Measurements from ENCODE around the gene RAB13. TPM values are rescaled to one million over a fixed set of nuclear protein-coding genes. Genes with fewer than 3 reads are reported as not detected.

RAB13 gene
- total RNA-seq, 1 experiment from 2014 or later = 122 TPM

GRCh38 chr1:153960206-153960605, 25.9 kb downstream of the RAB13 start:
- no peak overlapping the region for H4K91ac ChIP-seq (ENCODE audit: insufficient read length, low read depth, low read length)
- no peak overlapping the region for H2BK15ac ChIP-seq (ENCODE audit: low read depth, low read length)
- H3K4me1 ChIP-seq (ENCODE audit: insufficient read depth, low read length) = no peaks in the 10 kb centered on the region
- Mint-ChIP-seq H3K4me1 (peaks cover 42 to 54% of the 10 kb centered on the region in 2 experiments), H3K36me3 (ENCODE audit: insufficient read depth in 1 of 3, low read depth in 3 of 3) (peaks cover 25 to 36% (median 27%) of the 10 kb centered on the region in 3 experiments), H3K27me3 (ENCODE audit: low read depth) (no peaks in the 10 kb centered on the region), H3K4me3 (peak overlapping the region in 1 of 2 experiments; percentile 100; a peak in 2 of 5 replicates), H3K9me3 (no peaks in the 10 kb centered on the region; a peak in 1 of 5 replicates), H3K27ac (peak overlapping the region in 1 of 3 experiments; percentile 87; a peak in 2 of 7 replicates)
- H3K56ac ChIP-seq (ENCODE audit: insufficient read length, low read depth, low read length) = no peak overlapping the region
- no peak overlapping the region for H3K18ac ChIP-seq (ENCODE audit: insufficient read length, low read depth, low read length)
- peaks cover 18% of the 10 kb centered on the region for H3K79me1 ChIP-seq (ENCODE audit: insufficient read depth, low read depth, low read length, poor library complexity, severe bottlenecking)
- H3K4me2 ChIP-seq (ENCODE audit: insufficient read depth, insufficient read length, low read length) = no peak overlapping the region
- H3K79me2 ChIP-seq (ENCODE audit: insufficient read depth, low read length) = peaks cover 40% of the 10 kb centered on the region
- H2AFZ ChIP-seq (ENCODE audit: low read length) = no peak overlapping the region
- H3K27me3 ChIP-seq (ENCODE audit: insufficient read depth, low read length) = no peaks in the 10 kb centered on the region
- DNase-seq = no peak
- H3K27ac ChIP-seq (ENCODE audit: insufficient read length, low read depth, low read length) = no peak overlapping the region
- H4K5ac ChIP-seq (ENCODE audit: insufficient read length, low read depth, low read length) = no peak overlapping the region
- no peak overlapping the region for H3T11ph ChIP-seq (ENCODE audit: low read length)
- H3K9me3 ChIP-seq (ENCODE audit: control insufficient read depth, low read depth, low read length) = no peaks in the 10 kb centered on the region
- no peak overlapping the region for H3K23ac ChIP-seq (ENCODE audit: insufficient read length, low read depth, low read length)
- no peaks in the 10 kb centered on the region for H4K20me1 ChIP-seq (ENCODE audit: control insufficient read depth, insufficient read depth, insufficient read length)
- no peak overlapping the region for H2BK5ac ChIP-seq (ENCODE audit: insufficient read length, low read length)
- no peak overlapping the region for H3K14ac ChIP-seq (ENCODE audit: insufficient read depth, low read length)
- H3K23me2 ChIP-seq (ENCODE audit: insufficient read length, low read depth, low read length, poor library complexity, severe bottlenecking) = peaks cover 29% of the 10 kb centered on the region
- no peak overlapping the region for H3K4ac ChIP-seq (ENCODE audit: low read depth, low read length)
- WGBS (ENCODE audit: extremely low coverage, insufficient read length, low lambda C conversion rate) = no CpG with 5 or more reads among the region's 11 CpGs
- H2BK120ac ChIP-seq (ENCODE audit: low read depth, low read length, poor library complexity, severe bottlenecking) = no peak overlapping the region
- TF ChIP-seq CTCF (conservative IDR thresholded peaks at IDR 0.05) = no peak
- H4K8ac ChIP-seq (replicated peaks; ENCODE audit: insufficient read length, low read depth, low read length) = no peak overlapping the region
- no peak overlapping the region for H2AK5ac ChIP-seq (ENCODE audit: insufficient read length, low read length)
- no peak overlapping the region for H2BK20ac ChIP-seq (ENCODE audit: low read depth, low read length, poor library complexity, severe bottlenecking)
- no peak overlapping the region for H2BK12ac ChIP-seq (ENCODE audit: insufficient read length, low read depth, low read length)
- no peak overlapping the region for H3K9ac ChIP-seq (ENCODE audit: extremely low read depth, insufficient read length, low read length)

Measured in H9 (cell line).